K562 (cell line): ENCODE measurements around the gene KIF12.

Source experiments
- MGA ChIP-seq: fragments of 450-650 bp; IDR thresholded peaks from 2 replicates; pipeline ENCODE4 v1.6.1; 2016; ENCODE audit warnings: mild to moderate bottlenecking, moderate library complexity
- YY1 ChIP-seq, 3 experiments: IDR thresholded peaks; 2 replicates each; pipeline ENCODE4 v1.6.1; 2011; ENCODE audit warnings: low read length in 2 of 3, mild to moderate bottlenecking in 2 of 3, moderate library complexity in 2 of 3, borderline replicate concordance in 1 of 3, control low read depth in 1 of 3, low read depth in 1 of 3; ENCODE audit not compliant: insufficient read depth in 3 of 3, insufficient replicate concordance in 2 of 3, control insufficient read depth in 1 of 3, insufficient read length in 1 of 3; ENCODE audit errors: extremely low read depth in 1 of 3

GRCh38 chr9:114060711-114061110, 38.4 kb downstream of the KIF12 start:
- no peak for TF ChIP-seq MGA
- TF ChIP-seq YY1 (IDR thresholded peaks at IDR 0.05; ENCODE audit: borderline replicate concordance in 1 of 3, control insufficient read depth in 1 of 3, extremely low read depth in 1 of 3, insufficient read depth in 3 of 3, insufficient read length in 1 of 3, insufficient replicate concordance in 2 of 3, low read depth in 1 of 3, low read length in 2 of 3): no peak
